Measurements from ENCODE around the gene SAE1. TPM values are rescaled to one million over a fixed set of nuclear protein-coding genes. Genes with fewer than 3 reads are reported as not detected.

The SAE1 gene
- total RNA-seq, 1 experiment from 2014 or later = 234 TPM

GRCh38 chr19:47256693-47257410 is 126.2 kb downstream of the SAE1 start:
- no peak overlapping the region for H3K9ac ChIP-seq (ENCODE audit: extremely low read depth, insufficient read length, low read length)
- no peak overlapping the region for H2BK120ac ChIP-seq (ENCODE audit: low read depth, low read length, poor library complexity, severe bottlenecking)
- H2AK5ac ChIP-seq (ENCODE audit: insufficient read length, low read length) = no peak overlapping the region
- no peak overlapping the region for H2BK5ac ChIP-seq (ENCODE audit: insufficient read length, low read length)
- no peaks in the 10 kb centered on the region for H3K9me3 Mint-ChIP-seq
- no peak overlapping the region for H3K14ac ChIP-seq (ENCODE audit: insufficient read depth, low read length)
- no peak overlapping the region for H2BK20ac ChIP-seq (ENCODE audit: low read depth, low read length, poor library complexity, severe bottlenecking)
- no peak overlapping the region for H3T11ph ChIP-seq (ENCODE audit: low read length)
- H3K36me3 Mint-ChIP-seq (ENCODE audit: insufficient read depth in 1 of 3, low read depth in 3 of 3) = peaks cover 31 to 40% (median 36%) of the 10 kb centered on the region in 3 experiments; a peak in 6 of 7 replicates
- H3K27ac Mint-ChIP-seq = peak overlapping the region; percentile 96 to 99 (median 99); a peak in 6 of 7 replicates
- H3K18ac ChIP-seq (ENCODE audit: insufficient read length, low read depth, low read length) = no peak overlapping the region
- no peak overlapping the region for H4K5ac ChIP-seq (ENCODE audit: insufficient read length, low read depth, low read length)
- no CpG with 5 or more reads among the region's 52 CpGs for WGBS (ENCODE audit: extremely low coverage, insufficient read length, low lambda C conversion rate)
- H3K79me2 ChIP-seq (ENCODE audit: insufficient read depth, low read length) = no peaks in the 10 kb centered on the region
- peaks cover 12 to 21% of the 10 kb centered on the region in 2 experiments for H3K4me1 Mint-ChIP-seq
- H3K27me3 Mint-ChIP-seq (ENCODE audit: low read depth) = peaks cover 4% of the 10 kb centered on the region; the same call in 1 of the 2 replicates
- no peak overlapping the region for H3K27ac ChIP-seq (ENCODE audit: insufficient read length, low read depth, low read length)
- H3K4me2 ChIP-seq (ENCODE audit: insufficient read depth, insufficient read length, low read length) = no peak overlapping the region
- DNase-seq = peak; percentile 100
- H3K23ac ChIP-seq (ENCODE audit: insufficient read length, low read depth, low read length) = no peak overlapping the region
- peak overlapping the region; percentile 86 to 89 for H3K4me3 Mint-ChIP-seq
- H2AFZ ChIP-seq (ENCODE audit: low read length) = no peak overlapping the region
- H2BK12ac ChIP-seq (ENCODE audit: insufficient read length, low read depth, low read length) = no peak overlapping the region
- no peak overlapping the region for H3K4ac ChIP-seq (ENCODE audit: low read depth, low read length)
- peaks cover 12% of the 10 kb centered on the region for H3K23me2 ChIP-seq (ENCODE audit: insufficient read length, low read depth, low read length, poor library complexity, severe bottlenecking)
- no peaks in the 10 kb centered on the region for H3K9me3 ChIP-seq (ENCODE audit: control insufficient read depth, low read depth, low read length)
- no peak for TF ChIP-seq CTCF (conservative IDR thresholded peaks at IDR 0.05)
- H3K27me3 ChIP-seq (ENCODE audit: insufficient read depth, low read length) = no peaks in the 10 kb centered on the region
- H3K56ac ChIP-seq (ENCODE audit: insufficient read length, low read depth, low read length) = no peak overlapping the region
- no peaks in the 10 kb centered on the region for H4K20me1 ChIP-seq (ENCODE audit: control insufficient read depth, insufficient read depth, insufficient read length)
- H2BK15ac ChIP-seq (ENCODE audit: low read depth, low read length) = no peak overlapping the region
- no peaks in the 10 kb centered on the region for H3K4me1 ChIP-seq (ENCODE audit: insufficient read depth, low read length)
- no peak overlapping the region for H4K8ac ChIP-seq (replicated peaks; ENCODE audit: insufficient read length, low read depth, low read length)
- H3K79me1 ChIP-seq (ENCODE audit: insufficient read depth, low read depth, low read length, poor library complexity, severe bottlenecking) = no peaks in the 10 kb centered on the region
- no peak overlapping the region for H4K91ac ChIP-seq (ENCODE audit: insufficient read length, low read depth, low read length)

Data from H9 (cell line).